ENCODE measurements around the gene CYBA.
A peak's percentile ranks its signal among the peaks of the same experiment; 100 is the strongest.
"Not testable (repeated sequence)": the region's sequence is repeated elsewhere in the genome, so short reads cannot be mapped to it uniquely, and the experiment has no call there.

CYBA gene

DNA sequence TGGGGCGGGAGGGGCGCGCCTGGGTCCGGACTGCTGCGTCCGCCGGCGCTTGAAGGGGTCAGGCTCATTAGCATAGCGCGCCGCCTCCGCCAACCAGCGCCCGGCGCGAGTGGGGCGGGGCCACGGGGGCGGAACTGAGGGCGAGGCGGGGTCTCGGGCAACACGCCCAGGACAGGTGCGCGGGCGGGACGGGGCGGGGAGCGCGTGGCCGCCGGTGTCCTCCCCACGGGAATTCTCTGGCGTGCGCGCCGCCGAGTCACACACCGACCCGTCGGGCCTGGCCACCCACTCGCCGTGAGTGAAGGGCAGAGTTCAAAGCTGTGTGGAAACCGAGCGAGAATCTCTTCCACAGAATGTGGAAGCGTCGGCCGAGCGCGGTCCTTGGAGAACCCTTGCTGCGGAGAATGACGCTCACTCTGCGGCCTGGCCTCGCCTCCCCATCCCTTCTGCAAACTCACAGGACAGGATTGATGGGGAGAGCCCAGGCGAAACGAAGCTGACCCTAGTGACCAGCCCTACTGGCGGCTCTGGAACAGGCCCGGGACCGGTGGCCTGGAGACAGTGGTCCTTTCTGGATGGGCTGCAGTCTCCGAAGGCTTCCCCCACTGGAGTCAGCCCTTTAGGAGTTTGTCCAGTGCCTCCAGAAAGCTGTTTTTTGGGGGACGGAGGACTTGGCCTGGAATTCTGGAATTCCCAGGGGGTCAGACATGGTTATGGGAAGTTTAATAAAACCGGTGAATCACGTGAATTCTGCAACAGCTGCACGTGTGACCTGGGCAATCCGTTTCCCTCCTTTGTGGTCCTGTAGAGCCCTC lies 35.8 kb upstream of the CYBA start, which contains the start of gene SNAI3:
TSS of gene SNAI3 (minus strand) at position 69 of the 815 bp plus-strand sequence. CDS start 101 bp downstream, outside the sequence.
- peak; percentile 55 for DNase-seq (ENCODE audit: low spot score)

DNA sequence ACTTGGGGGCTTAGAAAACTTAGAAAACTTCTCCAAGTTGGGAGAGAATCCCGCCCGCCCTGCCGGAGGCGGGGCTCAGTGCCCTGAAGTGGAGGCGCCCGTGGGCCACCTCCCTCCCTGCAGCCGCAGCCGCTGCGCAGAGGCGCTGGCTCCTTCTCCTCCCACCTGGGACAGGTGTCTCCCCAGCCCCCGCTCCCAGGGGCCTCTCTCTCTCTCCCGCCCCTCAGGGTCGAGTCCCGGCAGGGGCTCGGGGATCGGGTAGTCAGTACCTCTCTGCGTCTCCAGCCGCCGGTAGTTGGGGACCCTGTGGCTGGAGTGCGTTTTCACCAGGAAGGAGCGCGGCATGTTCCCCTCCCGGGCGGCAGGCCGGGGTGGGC lies 35.2 kb upstream of the CYBA start:
- no peak for DNase-seq (ENCODE audit: low spot score)

GRCh38 chr16:88685156-88686061 lies 34.6 kb upstream of the CYBA start:
- DNase-seq (ENCODE audit: low spot score) = no peak

DNA sequence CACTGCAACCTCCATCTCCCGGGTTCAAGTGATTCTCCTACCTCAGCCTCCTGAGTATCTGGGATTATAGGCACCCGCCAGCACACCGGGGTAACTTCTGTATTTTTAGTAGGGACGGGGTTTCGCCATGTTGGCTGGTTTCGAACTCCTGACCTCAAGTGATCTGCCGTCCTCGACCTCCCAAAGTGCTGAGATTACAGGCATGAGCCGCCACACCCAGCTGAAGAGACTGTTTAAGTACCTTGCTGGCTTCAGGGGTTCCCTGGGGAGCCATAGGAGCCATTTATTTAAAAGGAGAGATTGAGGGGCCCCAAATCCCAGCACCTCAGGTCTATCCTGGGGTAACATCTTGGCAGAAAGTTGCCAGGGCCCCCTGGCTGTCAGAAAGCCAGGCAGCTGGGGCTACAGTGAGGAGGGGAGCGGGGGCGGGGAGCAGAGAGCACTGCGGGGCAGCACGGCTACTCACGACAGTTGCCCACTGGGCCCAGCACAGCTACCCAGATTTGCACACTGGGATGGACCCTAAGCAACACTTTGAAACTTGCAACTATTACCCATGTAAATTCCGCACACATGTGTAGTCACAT lies 33.8 kb upstream of the CYBA start:
- DNase-seq (ENCODE audit: low spot score) = no peak

DNA sequence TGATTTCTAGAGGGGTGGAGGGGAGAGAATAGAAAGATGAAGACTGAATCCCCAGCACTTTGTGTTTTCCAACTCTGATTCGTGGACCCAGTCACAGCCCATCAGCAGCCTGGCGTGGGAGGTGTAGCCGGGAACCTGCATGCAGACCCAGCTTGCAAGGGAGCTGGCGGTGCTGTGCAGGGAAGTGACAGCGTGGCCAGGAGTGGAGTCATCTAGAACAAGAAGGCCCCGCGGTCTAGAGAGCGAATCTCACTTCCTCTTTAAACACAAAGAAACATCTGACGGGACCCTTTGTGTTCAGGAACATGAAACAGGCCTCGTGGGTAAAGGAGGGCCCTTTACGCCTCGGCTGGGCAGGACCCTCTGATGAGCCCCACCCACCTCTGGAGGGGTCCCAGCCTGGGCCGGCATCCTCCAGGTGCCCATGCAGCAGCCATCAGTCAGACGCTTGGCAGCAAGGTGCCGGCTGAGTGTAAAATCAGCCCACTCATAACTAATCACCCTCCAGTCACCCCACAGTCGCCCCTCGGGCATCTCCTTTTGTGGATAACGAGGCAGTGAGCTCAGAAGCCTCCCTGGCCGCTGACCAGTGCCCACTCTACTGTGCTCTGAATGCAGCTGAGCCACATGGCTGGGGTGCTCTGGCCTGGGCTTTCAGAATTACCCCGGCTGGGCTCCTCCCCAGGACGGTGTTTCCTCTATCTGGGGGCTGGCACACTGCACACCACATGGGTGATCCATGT lies 31.0 kb upstream of the CYBA start:
- no peak for DNase-seq (ENCODE audit: low spot score)

DNA sequence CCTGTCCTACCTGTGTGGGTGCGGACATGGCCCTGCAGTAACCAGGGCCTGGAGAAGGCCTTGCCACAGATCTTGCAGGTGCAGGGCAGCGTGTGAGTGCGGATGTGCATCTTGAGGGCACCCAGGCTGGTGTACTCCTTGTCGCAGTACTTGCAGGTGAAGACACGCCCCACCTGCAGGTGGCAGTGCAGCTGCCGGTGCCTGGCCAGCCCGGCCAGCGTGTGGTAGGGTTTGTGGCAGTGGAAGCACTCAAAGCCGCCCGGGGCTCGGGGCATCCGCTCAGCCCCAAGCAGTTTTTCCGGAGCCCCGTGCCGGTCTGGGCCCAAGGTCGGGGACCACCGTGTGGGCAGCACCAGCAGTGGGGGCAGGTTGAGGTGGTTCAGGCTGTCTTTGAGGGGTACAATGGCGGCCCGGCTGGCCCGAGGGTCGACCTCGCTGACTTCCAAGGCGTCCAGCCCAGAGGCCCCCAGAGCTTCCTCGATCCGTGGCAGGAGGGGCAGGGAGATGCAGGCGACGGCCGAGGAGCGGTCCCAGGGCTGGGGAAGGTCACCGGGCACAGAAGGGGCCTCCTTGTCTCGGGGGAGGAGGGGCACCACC lies 30.3 kb upstream of the CYBA start:
- no peak for DNase-seq (ENCODE audit: low spot score)

DNA sequence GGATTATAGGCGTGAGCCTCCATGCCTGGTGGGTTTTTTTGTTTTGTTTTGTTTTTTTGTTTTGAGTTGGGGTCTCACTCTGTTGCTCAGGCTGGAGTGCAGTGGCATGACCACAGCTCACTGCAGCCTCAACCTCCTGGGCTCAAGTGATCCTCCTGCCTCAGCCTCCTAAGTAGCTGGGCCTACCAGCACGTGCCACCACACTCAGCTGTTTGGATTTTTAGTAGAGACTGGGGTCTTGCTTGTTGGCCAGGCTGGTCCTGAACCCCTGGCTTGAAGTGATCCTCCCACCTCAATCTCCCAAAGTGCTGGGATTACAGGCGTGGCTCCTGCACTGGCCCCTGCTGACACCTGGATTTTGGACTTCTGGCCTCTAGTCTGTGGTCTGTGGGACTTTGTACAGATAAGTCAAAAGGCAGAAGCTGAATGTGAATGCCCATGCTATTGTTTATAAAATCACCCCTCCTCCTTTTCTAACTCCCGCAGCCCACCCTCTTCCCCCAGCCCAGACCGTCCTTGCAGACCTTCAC lies 29.8 kb upstream of the CYBA start:
- no peak for DNase-seq (ENCODE audit: low spot score)

GRCh38 chr16:88678224-88678979 lies 27.5 kb upstream of the CYBA start:
- no peak for DNase-seq (ENCODE audit: low spot score)

GRCh38 chr16:88677721-88678120 lies 26.9 kb upstream of the CYBA start:
- no peak for DNase-seq (ENCODE audit: low spot score)

DNA sequence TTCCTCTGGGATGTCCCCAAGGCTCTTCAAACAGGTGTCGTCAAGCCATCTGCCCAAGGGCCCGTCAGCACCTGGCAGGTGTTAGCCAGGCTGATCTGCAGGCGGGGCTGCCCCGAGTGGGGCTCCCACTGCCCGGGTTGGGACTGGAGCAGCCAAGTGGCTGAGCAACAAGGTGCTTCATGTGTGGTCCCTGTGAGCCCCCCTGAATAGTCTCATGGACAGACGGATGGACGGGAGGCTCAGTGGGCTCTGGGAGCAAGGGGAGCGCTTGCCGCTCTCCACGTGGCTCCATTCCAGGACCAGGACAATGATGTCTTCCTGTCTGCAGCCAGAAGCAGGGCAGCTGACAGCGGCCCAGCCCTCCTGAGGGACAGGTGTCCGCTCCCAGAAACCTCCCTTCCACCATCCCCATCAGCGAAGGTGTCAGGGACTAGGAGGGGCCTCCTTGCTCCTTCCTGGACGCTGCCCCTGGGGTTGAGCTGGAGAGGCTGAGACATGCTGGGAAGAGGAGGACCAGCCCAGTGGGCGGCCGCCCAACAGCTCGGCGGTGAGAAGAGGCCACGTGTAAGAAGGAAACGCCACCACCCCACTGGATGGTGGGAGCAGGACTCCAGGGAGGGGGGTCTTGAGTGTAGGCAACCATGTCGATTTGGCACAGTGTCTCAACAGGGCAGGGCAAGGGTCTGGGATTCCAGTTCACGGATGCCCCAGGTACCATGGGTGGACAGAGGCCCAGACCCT lies 25.8 kb upstream of the CYBA start:
- no peak for DNase-seq (ENCODE audit: low spot score)

GRCh38 chr16:88673716-88674379 lies 23.0 kb upstream of the CYBA start:
- DNase-seq (ENCODE audit: low spot score) = no peak

GRCh38 chr16:88672776-88673175 lies 21.9 kb upstream of the CYBA start:
- DNase-seq (ENCODE audit: low spot score) = no peak

DNA sequence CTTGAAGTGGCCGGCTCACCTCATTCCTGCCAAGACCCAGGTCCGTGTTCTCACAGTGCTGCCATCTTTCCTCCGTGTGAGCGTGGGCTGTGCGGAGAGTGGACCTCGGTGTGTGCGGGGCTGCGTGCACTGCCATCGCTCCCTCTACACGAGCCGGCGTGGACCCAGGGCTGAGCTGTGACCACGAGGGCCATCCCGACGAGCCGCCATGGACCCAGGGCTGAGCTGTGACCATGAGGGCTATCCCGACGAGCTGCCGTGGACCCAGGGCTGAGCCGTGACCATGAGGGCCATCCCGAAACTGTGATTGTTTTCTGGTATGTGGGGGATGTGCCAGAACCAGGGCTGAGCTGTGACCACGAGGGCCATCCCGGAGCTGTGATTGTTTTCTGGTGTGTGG lies 21.0 kb upstream of the CYBA start:
- no peak for DNase-seq (ENCODE audit: low spot score)

DNA sequence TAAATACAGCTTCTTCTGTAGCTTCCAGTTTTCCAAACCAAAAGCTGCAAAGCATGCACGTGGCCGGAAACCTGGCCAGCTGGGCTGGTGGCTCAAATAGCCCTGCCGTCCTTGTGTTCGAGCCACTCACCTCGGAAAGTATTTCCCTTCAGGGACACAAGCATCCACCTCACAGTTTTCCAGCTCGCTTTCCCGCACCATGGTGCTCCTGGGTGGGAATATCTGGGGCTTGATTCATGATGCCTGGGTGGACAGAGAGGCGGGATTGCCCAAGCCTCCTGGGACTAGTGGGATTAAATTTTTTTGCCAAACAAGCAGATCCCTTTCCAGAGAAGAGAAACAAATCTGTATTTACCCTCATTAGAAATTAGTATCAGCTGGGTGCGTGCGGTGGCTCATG lies 19.1 kb upstream of the CYBA start:
- DNase-seq (ENCODE audit: low spot score) = no peak

GRCh38 chr16:88669493-88669892 lies 18.6 kb upstream of the CYBA start:
- not testable (repeated sequence) for DNase-seq (ENCODE audit: low spot score)

DNA sequence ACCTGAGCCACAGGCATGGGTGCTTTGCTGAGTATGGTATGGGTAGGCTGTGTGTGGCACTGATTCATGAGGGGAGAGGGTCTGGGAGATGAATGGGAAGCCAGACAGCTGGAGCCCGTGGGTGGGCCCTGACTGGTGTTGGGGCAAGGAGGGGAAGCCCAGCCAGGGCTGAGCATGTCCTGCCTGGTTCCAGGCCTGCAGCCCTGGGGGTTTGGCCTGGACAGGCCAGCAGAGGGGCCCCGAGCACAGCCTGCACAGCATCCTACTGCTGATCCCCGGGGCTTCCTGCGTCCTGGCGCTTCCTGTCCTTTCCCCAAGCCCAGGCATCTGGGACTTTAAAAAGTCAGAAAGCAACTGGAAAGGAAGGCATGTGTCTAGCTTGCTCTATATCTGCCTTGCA lies 16.6 kb upstream of the CYBA start:
- no peak for DNase-seq (ENCODE audit: low spot score)

GRCh38 chr16:88665570-88665969 lies 14.7 kb upstream of the CYBA start:
- no peak for DNase-seq (ENCODE audit: low spot score)

DNA sequence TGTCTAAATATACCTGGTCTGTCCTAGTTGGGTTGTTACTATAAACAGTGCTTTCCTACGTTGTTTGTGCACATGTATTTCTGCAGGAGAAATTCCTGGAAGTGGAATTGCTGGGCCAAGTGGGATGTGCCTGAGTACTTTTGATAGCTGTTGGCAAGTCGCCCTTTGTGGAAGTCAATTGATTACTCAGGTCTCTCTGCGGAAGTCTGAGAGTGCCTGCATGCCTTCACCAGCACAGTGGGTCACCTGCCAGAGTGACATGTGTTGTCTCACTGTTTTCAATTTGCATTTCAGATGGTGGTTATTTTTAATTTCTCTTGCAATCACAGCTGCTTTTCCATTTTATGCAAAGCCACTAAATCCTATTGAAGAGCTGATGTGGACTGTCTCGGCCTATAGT lies 14.3 kb upstream of the CYBA start:
- no peak for DNase-seq (ENCODE audit: low spot score)
